Keratinocyte (primary cell): ENCODE results near the gene TUBGCP3. TPM values are rescaled to one million over a fixed set of nuclear protein-coding genes. Genes with fewer than 3 reads are reported as not detected.

Experiments used
- DNase-seq: peaks from one replicate; pipeline ENCODE4 v3.0.0-alpha.2; 2011; ENCODE audit warnings: low read depth, missing footprints, low spot score
- FAIRE-seq: peaks from 2 replicates; lab custom pipeline; 2011; peaks lifted over from hg19 to GRCh38; lab: Jason Lieb, UNC
- H2AFZ ChIP-seq: 2 replicates; pipeline ENCODE4 v1.6.0; 2012; ENCODE audit warnings: low read length, control low read depth, inconsistent platforms; ENCODE audit not compliant: control insufficient read depth
- H3K27ac ChIP-seq: 2 replicates; pipeline ENCODE4 v1.5.1; 2011; ENCODE audit warnings: low read length; ENCODE audit not compliant: control insufficient read depth, insufficient read depth
- H3K27me3 ChIP-seq: 3 replicates; pipeline ENCODE4 v1.6.0; 2011; ENCODE audit warnings: low read length; ENCODE audit not compliant: control insufficient read depth, insufficient read depth; ENCODE audit errors: extremely low read depth
- H3K36me3 ChIP-seq, 2 experiments: 2 replicates in 1 of 2; 3 replicates in 1 of 2; pipeline ENCODE4 v1.5.1; 2011; ENCODE audit warnings: low read length in 2 of 2, mild to moderate bottlenecking in 1 of 2; ENCODE audit not compliant: control insufficient read depth in 2 of 2, insufficient read depth in 2 of 2; ENCODE audit errors: extremely low read depth in 1 of 2
- H3K4me1 ChIP-seq: 3 replicates; pipeline ENCODE4 v1.5.1; 2011; ENCODE audit warnings: low read length; ENCODE audit not compliant: control insufficient read depth, insufficient read depth; ENCODE audit errors: extremely low read depth
- H3K4me2 ChIP-seq: 3 replicates; pipeline ENCODE4 v1.6.0; 2011; ENCODE audit warnings: low read depth, low read length; ENCODE audit not compliant: control insufficient read depth, insufficient read depth; ENCODE audit errors: extremely low read depth
- H3K4me3 ChIP-seq, 3 experiments: fragments of 200-600 bp in 1 of 3; sonication (generic) in 1 of 3; 2 replicates in 2 of 3; 3 replicates in 1 of 3; pipeline ENCODE4 v1.5.1; 2011 to 2016; ENCODE audit warnings: low read length in 3 of 3, mild to moderate bottlenecking in 3 of 3, control low read depth in 2 of 3, inconsistent platforms in 1 of 3, low read depth in 1 of 3, mixed read lengths in 1 of 3, mixed run types in 1 of 3, moderate library complexity in 1 of 3; ENCODE audit not compliant: control insufficient read depth in 2 of 3, insufficient read depth in 2 of 3; ENCODE audit errors: extremely low read depth in 1 of 3
- H3K79me2 ChIP-seq: 2 replicates; pipeline ENCODE4 v1.6.0; 2012; ENCODE audit warnings: low read length; ENCODE audit not compliant: control insufficient read depth, insufficient read depth
- H3K9ac ChIP-seq: 3 replicates; pipeline ENCODE4 v1.6.0; 2011; ENCODE audit warnings: low read length; ENCODE audit not compliant: control insufficient read depth, insufficient read depth; ENCODE audit errors: extremely low read depth
- H3K9me1 ChIP-seq: 3 replicates; pipeline ENCODE4 v1.6.0; 2011; ENCODE audit warnings: low read length; ENCODE audit not compliant: control insufficient read depth, insufficient read depth; ENCODE audit errors: extremely low read depth
- H3K9me3 ChIP-seq: 2 replicates; pipeline ENCODE4 v1.5.1; 2012; ENCODE audit warnings: low read depth, low read length; ENCODE audit not compliant: control insufficient read depth
- H4K20me1 ChIP-seq: 3 replicates; pipeline ENCODE4 v1.6.0; 2011; ENCODE audit warnings: low read length; ENCODE audit not compliant: control insufficient read depth, insufficient read depth; ENCODE audit errors: extremely low read depth
- EZH2 ChIP-seq: IDR thresholded peaks from one replicate; pipeline ENCODE4 v1.6.1; 2012; ENCODE audit warnings: inconsistent platforms, mild to moderate bottlenecking, low read length, moderate library complexity
- dilution Hi-C: fragments of 300-500 bp; cut with MboI; formaldehyde crosslinking; loops from one replicate; pipeline ENCODE4 v1.7.0; 2020; ENCODE audit warnings: low sequenced_read_pairs; ENCODE audit not compliant: extremely low pct_ligation_motif_present
- polyA plus RNA-seq, 5 experiments: library from polyadenylated mRNA; depleted of rRNA in 3 of 5; stranded (reverse) in 3 of 5; stranded (forward) in 1 of 5; unstranded in 1 of 5; fragments of >200 nt; gene quantifications; 1 replicate in 1 of 5; 2 replicates in 3 of 5; 3 replicates in 1 of 5; pipeline versions ENCODE4 v1.2.1 to v1.2.3, GENCODE V29; 2011 to 2012; ENCODE audit warnings: missing spikeins in 2 of 5, low read depth in 1 of 5, low replicate concordance in 1 of 5
- TF ChIP-seq, protein P1 (sequence below), 3 experiments: IDR thresholded peaks in 1 of 3; conservative IDR thresholded peaks in 1 of 3; optimal IDR thresholded peaks in 1 of 3; 2 replicates in 2 of 3; 3 replicates in 1 of 3; pipeline versions ENCODE3 to v1.5.1; 2011; ENCODE audit warnings: low read length in 3 of 3, mild to moderate bottlenecking in 3 of 3, moderate library complexity in 2 of 3, control low read depth in 1 of 3, inconsistent platforms in 1 of 3; ENCODE audit not compliant: insufficient read depth in 2 of 3; ENCODE audit errors: extremely low read depth in 1 of 3

TUBGCP3 gene
- polyA plus RNA-seq, 1 donor (not counting 4 experiments of a cell fraction or from before 2014, with no cell fraction given): 14.0 TPM

DNA sequence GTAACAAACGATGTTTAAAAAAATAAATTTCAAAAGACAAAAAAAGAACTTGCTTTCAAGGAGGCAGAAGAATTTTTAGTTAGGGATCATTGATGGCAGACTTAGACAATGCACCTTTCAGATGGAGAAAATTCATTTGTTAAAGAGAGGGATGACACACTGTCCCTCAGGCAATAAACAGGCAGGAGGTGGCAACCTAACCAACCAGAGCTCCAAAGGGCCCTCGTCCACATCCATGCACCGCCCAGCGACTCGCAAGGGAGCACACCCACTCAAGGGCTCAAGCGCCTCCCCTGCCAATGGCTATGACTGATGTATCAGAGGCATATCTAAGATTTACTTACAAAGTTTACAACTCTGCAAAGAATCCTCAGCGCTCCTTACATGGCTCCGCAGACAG is 81.9 kb downstream of the TUBGCP3 start:
- Histone ChIP-seq H4K20me1 (no peaks in the 10 kb centered on the region), H3K27ac (no peak overlapping the region), H3K4me2 (no peak overlapping the region), H2AFZ (no peak overlapping the region), H3K9me1 (no peaks in the 10 kb centered on the region), H3K36me3 (peaks cover 5 to 24% of the 10 kb centered on the region in 2 experiments), H3K9me3 (no peaks in the 10 kb centered on the region), H3K4me3 (no peak overlapping the region), H3K79me2 (no peaks in the 10 kb centered on the region), H3K27me3 (no peaks in the 10 kb centered on the region), H3K4me1 (no peaks in the 10 kb centered on the region), H3K9ac (no peak overlapping the region)
- dilution Hi-C loops: no loop called here
- FAIRE-seq: no peak
- TF ChIP-seq, protein P1, sequence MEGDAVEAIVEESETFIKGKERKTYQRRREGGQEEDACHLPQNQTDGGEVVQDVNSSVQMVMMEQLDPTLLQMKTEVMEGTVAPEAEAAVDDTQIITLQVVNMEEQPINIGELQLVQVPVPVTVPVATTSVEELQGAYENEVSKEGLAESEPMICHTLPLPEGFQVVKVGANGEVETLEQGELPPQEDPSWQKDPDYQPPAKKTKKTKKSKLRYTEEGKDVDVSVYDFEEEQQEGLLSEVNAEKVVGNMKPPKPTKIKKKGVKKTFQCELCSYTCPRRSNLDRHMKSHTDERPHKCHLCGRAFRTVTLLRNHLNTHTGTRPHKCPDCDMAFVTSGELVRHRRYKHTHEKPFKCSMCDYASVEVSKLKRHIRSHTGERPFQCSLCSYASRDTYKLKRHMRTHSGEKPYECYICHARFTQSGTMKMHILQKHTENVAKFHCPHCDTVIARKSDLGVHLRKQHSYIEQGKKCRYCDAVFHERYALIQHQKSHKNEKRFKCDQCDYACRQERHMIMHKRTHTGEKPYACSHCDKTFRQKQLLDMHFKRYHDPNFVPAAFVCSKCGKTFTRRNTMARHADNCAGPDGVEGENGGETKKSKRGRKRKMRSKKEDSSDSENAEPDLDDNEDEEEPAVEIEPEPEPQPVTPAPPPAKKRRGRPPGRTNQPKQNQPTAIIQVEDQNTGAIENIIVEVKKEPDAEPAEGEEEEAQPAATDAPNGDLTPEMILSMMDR (optimal IDR thresholded peaks at IDR 0.05 in 1 of 3, IDR thresholded peaks at IDR 0.05 in 1 of 3, conservative IDR thresholded peaks at IDR 0.05 in 1 of 3; ENCODE audit: extremely low read depth in 1 of 3, insufficient read depth in 2 of 3, low read length in 3 of 3): no peak
- no peak for TF ChIP-seq EZH2
- DNase-seq: no peak

DNA sequence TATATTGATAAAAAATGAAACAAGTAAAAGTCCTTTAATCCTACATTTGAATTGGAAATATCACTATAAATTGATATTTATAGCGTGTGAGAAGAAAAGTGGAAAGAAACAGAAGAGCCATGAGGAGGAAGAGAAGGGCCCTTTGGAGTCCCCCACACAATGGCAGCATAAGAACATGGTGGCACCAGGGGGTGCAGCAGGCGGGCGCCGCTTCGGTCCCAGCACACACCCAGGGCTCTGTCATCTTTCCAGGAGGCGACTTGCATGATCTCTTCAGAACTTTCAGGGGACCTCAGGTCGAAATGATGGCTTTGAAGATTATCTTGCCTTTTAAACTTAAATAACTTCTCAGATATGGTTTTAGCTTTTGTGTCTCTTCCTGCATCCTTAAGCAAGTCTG is 91.8 kb downstream of the TUBGCP3 start:
- Histone ChIP-seq H3K79me2 (no peaks in the 10 kb centered on the region), H3K9me3 (no peaks in the 10 kb centered on the region), H3K36me3 (peaks cover 1 to 11% of the 10 kb centered on the region in 2 experiments), H3K9ac (no peak overlapping the region), H3K9me1 (no peaks in the 10 kb centered on the region), H4K20me1 (no peaks in the 10 kb centered on the region), H3K4me1 (no peaks in the 10 kb centered on the region), H3K27ac (no peak overlapping the region), H3K4me3 (no peak overlapping the region), H2AFZ (no peak overlapping the region), H3K4me2 (no peak overlapping the region), H3K27me3 (no peaks in the 10 kb centered on the region)
- FAIRE-seq (no peak), DNase-seq (no peak)
- no peak for TF ChIP-seq EZH2
- TF ChIP-seq, protein P1 (optimal IDR thresholded peaks at IDR 0.05 in 1 of 3, IDR thresholded peaks at IDR 0.05 in 1 of 3, conservative IDR thresholded peaks at IDR 0.05 in 1 of 3; ENCODE audit: extremely low read depth in 1 of 3, insufficient read depth in 2 of 3, low read length in 3 of 3): no peak
- dilution Hi-C loops: no loop called here
